Adrenal gland (tissue), 12 donors: ENCODE data around the gene MADCAM1. TPM values are rescaled to one million over a fixed set of nuclear protein-coding genes. Genes with fewer than 3 reads are reported as not detected.

Source experiments
- DNase-seq, 7 donors: peaks; one replicate each; pipeline ENCODE4 v3.0.0-alpha.2; 2019 to 2020
- H3K27ac ChIP-seq, 5 donors: fragments of 200-600 bp; sonication (generic) in 4 of 5; 1 replicate in 3 of 5; 2 replicates in 2 of 5; pipeline versions ENCODE4 v1.5.1 to v1.8.0; 2016 to 2020; ENCODE audit warnings: mild to moderate bottlenecking in 1 of 5
- H3K27me3 ChIP-seq: fragments of 200-600 bp; 2 replicates; pipeline ENCODE4 v1.8.0; 2021
- H3K36me3 ChIP-seq, 2 donors: fragments of 200-600 bp; replicated peaks in 1 of 2; 1 replicate in 1 of 2; 2 replicates in 1 of 2; pipeline versions ENCODE4 v1.5.1 to v1.8.0; 2018 to 2022
- H3K4me1 ChIP-seq, 2 donors: fragments of 200-600 bp; replicated peaks in 1 of 2; 1 replicate in 1 of 2; 2 replicates in 1 of 2; pipeline versions ENCODE4 v1.5.1 to v1.8.0; 2018 to 2021
- H3K4me3 ChIP-seq, 4 donors: fragments of 200-600 bp; sonication (generic) in 3 of 4; one replicate each; pipeline ENCODE4 v1.5.1; 2016 to 2018
- H3K9me3 ChIP-seq, 3 donors: fragments of 200-600 bp; sonication (generic) in 1 of 3; replicated peaks in 1 of 3; 1 replicate in 2 of 3; 2 replicates in 1 of 3; pipeline versions ENCODE4 v1.5.1 to v1.8.0; 2016 to 2021
- CTCF ChIP-seq, 6 experiments: fragments of 450-650 bp in 4 of 6; fragments of 200-600 bp in 2 of 6; sonication (generic) in 1 of 6; IDR thresholded peaks; 1 replicate in 5 of 6; 2 replicates in 1 of 6; pipeline versions ENCODE4 v1.5.1 to v1.8.0; 2016 to 2021; ENCODE audit warnings: antibody characterized with exemption in 6 of 6, mild to moderate bottlenecking in 2 of 6, moderate library complexity in 1 of 6
- POLR2A ChIP-seq, 2 donors: fragments of 450-650 bp; IDR thresholded peaks; one replicate each; pipeline ENCODE4 v1.6.1; 2017; ENCODE audit warnings: antibody characterized with exemption in 2 of 2, mild to moderate bottlenecking in 2 of 2, moderate library complexity in 1 of 2
- WGBS, 4 donors: extraction: QIAGEN DNeasy Blood & Tissue Kit in 2 of 4; methylation state at CpG; one replicate each; pipeline versions ENCODE4 v1.1.5 to v1.1.7; 2013 to 2017; 5-methylcytosine and 5-hydroxymethylcytosine counted together
- intact Hi-C, 2 donors: fragments of 100-400 bp; cut with DNase I; formaldehyde crosslinking; loops; one replicate each; pipeline versions ENCODE4 v1.14.1 to v1.15.0; 2022 to 2023
- polyA plus RNA-seq, 3 donors: library from polyadenylated mRNA; stranded (reverse); fragments of 200-250 nt in 2 of 3; fragments of 350-450 nt in 1 of 3; fragmentation: Illumina TruSeq in 1 of 3; extraction: RNeasy Lipid Tissue Mini Kit (QIAGEN cat#74804) in 1 of 3; gene quantifications; one replicate each; pipeline ENCODE4 v1.2.3, GENCODE V29; 2013 to 2014
- total RNA-seq, 9 donors: library from RNA; depleted of rRNA in 4 of 9; stranded (reverse); fragments of >200 nt in 4 of 9; fragments of 120-200 nt in 1 of 9; fragmentation: NEBNext Ultra II Directional in 1 of 9; extraction: Animal tissue kit (Norgen Biotek cat#: 25700) in 1 of 9; gene quantifications; one replicate each; pipeline versions ENCODE4 v1.1.0 to v1.2.4, GENCODE V29; 2013 to 2023
- donor health status: healthy with polysubstance abuse.
- donor health status: Bipolar disorder and iron deficiency.
- donor health status: DM: yes; HTN: yes; CAD: no.
- donor health status: DM: no; HTN: no; CAD: no.
- donor health status: DM: no; HTN: no; CAD: no.
- donor health status: DM: yes; HTN: yes; CAD: no.

Gene MADCAM1
- total and polyA plus RNA-seq, 12 donors, result 0.14 to 4.8 (median 0.92) TPM; not detected in 2

GRCh38 chr19:539429-540030 lies 43.2 kb downstream of the MADCAM1 start:
- DNase-seq, result no peak
- Histone ChIP-seq H3K36me3 (peaks cover 0 to 60% of the 10 kb centered on the region in 2 donors), H3K4me1 (no peaks in the 10 kb centered on the region), H3K27me3 (no peaks in the 10 kb centered on the region), H3K27ac (no peak overlapping the region), H3K4me3 (no peak overlapping the region), H3K9me3 (no peaks in the 10 kb centered on the region)
- 86 to 98% (median 89%) methylated on average over 13 to 30 of the region's 30 CpGs for WGBS, 4 donors
- TF ChIP-seq POLR2A (IDR thresholded peaks at IDR 0.05) (no peak), CTCF (IDR thresholded peaks at IDR 0.05) (no peak)
- intact Hi-C loops, result no loop called here

DNA sequence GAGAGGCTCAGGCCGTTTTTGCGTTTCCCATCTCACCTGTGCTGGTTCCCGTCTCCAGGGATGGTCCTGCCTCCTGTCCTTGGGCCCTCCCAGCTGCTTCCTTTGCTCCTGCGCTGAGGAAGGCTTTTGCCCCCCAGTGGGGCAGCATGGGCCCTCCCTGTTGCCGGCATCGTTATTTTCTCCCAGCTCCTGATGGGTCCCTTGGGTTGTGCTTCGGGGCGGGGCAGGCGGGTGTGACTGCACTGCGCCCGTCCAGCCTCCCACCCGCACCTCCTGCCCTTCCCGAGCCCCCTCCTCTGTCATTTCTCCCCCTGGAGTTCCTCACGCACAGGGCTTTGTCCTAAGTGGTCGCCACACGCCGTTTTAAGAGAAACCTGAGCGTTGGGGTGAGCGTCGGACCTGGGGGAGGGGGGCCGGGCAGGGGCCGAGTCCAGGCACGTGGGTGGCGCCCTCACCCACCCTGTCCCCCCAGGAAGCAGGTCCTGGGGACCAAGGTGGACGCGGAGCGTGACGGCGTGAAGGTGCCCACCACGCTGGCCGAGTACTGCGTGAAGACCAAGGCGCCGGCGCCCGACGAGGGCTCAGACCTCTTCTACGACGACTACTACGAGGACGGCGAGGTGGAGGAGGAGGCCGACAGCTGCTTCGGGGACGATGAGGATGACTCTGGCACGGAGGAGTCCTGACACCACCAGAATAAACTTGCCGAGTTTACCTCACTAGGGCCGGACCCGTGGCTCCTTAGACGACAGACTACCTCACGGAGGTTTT lies 44.8 kb downstream of the MADCAM1 start:
- peaks cover 0 to 50% of the 10 kb centered on the region in 2 donors for H3K36me3 ChIP-seq
- H3K4me3 ChIP-seq, result no peak overlapping the region
- no peak for TF ChIP-seq CTCF (IDR thresholded peaks at IDR 0.05)
- TF ChIP-seq POLR2A (IDR thresholded peaks at IDR 0.05), result no peak
- H3K4me1 ChIP-seq, result no peaks in the 10 kb centered on the region
- 90 to 94% (median 92%) methylated on average over 43 to 51 of the region's 51 CpGs for WGBS, 4 donors
- no peak for DNase-seq
- intact Hi-C loops, result no loop called here
- no peak overlapping the region for H3K27ac ChIP-seq
- no peaks in the 10 kb centered on the region for H3K9me3 ChIP-seq
- no peaks in the 10 kb centered on the region for H3K27me3 ChIP-seq

- Histone ChIP-seq H3K27ac (no peak overlapping the region), H3K4me1 (no peaks in the 10 kb centered on the region), H3K36me3 (peaks cover 0 to 43% of the 10 kb centered on the region in 2 donors), H3K9me3 (no peaks in the 10 kb centered on the region), H3K27me3 (no peaks in the 10 kb centered on the region), H3K4me3 (no peak overlapping the region)
- DNase-seq, result no peak
- WGBS, 4 donors, result 89 to 94% (median 91%) methylated on average over 14 to 26 of the region's 26 CpGs
- intact Hi-C loops, result no loop called here
- TF ChIP-seq CTCF (IDR thresholded peaks at IDR 0.05) (no peak), POLR2A (IDR thresholded peaks at IDR 0.05) (no peak)
These were observed 45.4 kb downstream of the MADCAM1 start for GRCh38 chr19:541699-542098.

DNA sequence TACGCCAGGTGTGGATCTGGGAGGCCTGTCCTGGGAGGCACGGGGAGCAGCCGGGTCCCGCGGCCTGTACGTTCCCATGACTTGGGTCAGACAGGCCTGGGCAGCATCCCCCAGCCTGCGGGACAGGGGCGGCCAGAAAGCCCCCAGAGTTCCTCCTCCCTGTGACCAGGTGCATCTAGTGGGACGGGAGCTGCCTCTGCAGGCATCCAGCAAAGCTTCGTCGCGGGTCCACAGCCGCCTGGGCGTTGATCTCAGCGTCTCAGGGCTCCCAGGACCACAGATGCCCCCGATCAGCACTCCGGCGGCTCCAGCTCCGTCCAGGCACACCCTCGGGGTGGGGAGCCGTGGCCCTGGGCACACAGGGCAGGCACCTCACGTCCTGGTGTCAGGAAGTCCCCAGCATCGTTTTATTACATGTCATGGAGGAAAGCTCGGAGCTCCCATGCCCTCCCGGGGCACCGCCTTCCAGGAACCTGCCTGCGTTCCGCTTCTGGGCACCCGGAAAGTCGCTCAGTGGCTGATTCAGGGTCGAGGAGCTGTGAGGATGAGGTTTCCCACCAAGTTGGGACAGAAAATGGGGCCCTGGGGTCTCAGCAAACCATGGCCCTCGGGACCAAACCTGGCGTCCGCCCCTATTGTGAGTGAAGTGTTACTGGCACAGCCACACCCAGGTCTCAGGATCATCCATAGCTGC lies 46.0 kb downstream of the MADCAM1 start:
- no peak for TF ChIP-seq CTCF (IDR thresholded peaks at IDR 0.05)
- H3K4me1 ChIP-seq, result no peaks in the 10 kb centered on the region
- H3K27me3 ChIP-seq, result no peaks in the 10 kb centered on the region
- WGBS, 4 donors, result 90 to 94% (median 92%) methylated on average over 15 to 34 of the region's 34 CpGs
- intact Hi-C loops, result no loop called here
- no peak for DNase-seq
- no peak overlapping the region for H3K27ac ChIP-seq
- no peaks in the 10 kb centered on the region for H3K9me3 ChIP-seq
- H3K4me3 ChIP-seq, result no peak overlapping the region
- peaks cover 0 to 38% of the 10 kb centered on the region in 2 donors for H3K36me3 ChIP-seq
